ENCODE measurements around the gene GPR15LG.
A peak's percentile ranks its signal among the peaks of the same experiment; 100 is the strongest.

DNA sequence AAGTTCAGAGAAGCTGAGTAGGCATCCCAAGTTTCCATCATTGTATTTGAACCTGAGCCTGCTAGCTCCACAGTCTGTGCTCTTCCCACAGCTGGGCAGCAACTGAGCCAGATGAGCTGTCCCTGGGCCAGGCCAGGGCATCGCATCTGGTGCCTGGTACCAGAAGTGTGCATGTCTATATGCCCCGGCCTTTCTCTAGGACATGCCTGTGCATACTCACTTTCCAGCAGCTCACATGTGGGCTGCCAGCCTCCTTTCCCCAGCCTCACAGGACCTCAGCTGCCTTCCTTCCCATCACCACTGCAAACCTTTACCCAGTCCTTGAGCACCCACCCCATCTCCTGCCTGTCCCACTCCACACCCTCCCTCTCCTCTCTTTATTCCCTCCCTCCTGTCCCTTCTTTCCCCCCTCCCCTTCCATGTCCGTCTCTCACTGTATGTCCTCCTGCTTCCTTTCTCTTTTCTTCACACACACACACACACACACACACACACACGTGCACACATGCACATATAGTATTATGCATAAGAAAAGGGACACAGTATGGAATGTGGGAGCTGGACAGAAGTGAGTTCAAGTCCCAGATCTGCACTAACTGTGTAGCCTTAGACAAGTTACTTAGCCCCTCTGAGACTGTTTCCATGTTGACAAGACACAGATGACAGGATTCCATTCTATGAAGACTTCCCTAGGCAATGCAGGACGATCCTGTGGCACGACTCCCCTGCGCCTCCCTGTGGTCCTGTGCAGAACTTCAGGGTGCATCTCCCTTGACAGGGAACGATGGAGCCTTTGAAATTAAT is 31.6 kb downstream of the GPR15LG start:
- peak; percentile 91 for TF ChIP-seq CTCF (conservative IDR thresholded peaks at IDR 0.05; ENCODE audit: low read length)
- TF ChIP-seq EZH2phosphoT487 (IDR thresholded peaks at IDR 0.05; ENCODE audit: borderline replicate concordance, low read depth, low read length), result no peak
